OCI-LY1 (cell line): ENCODE results near the gene DOCK7.
"Not testable (repeated sequence)": the region's sequence is repeated elsewhere in the genome, so short reads cannot be mapped to it uniquely, and the experiment has no call there.

Experiments used
- H2AFZ ChIP-seq: fragments of 200-600 bp; sonication (generic), shearing (Covaris generic); 2 replicates; pipeline ENCODE4 v1.6.0; 2014; ENCODE audit warnings: antibody characterized with exemption, mild to moderate bottlenecking, low read length
- H3F3A ChIP-seq: fragments of 200-600 bp; sonication (generic), shearing (Covaris generic); 2 replicates; pipeline ENCODE4 v1.6.0; 2014; ENCODE audit warnings: mild to moderate bottlenecking, antibody characterized with exemption, low read length, moderate library complexity; ENCODE audit not compliant: insufficient read depth
- H3K27ac ChIP-seq: fragments of 200-600 bp; sonication (generic); 2 replicates; pipeline ENCODE4 v1.5.1; 2014; ENCODE audit warnings: low read length, mixed run types, mild to moderate bottlenecking, low read depth; ENCODE audit not compliant: poor library complexity, severe bottlenecking
- H3K27me3 ChIP-seq: fragments of 200-600 bp; sonication (generic); 2 replicates; pipeline ENCODE4 v1.6.0; 2014; ENCODE audit warnings: antibody characterized with exemption, mild to moderate bottlenecking, low read length, moderate library complexity; ENCODE audit not compliant: insufficient read depth
- H3K36me3 ChIP-seq: fragments of 200-600 bp; sonication (generic); 2 replicates; pipeline ENCODE4 v1.6.1; 2014; ENCODE audit warnings: mild to moderate bottlenecking, antibody characterized with exemption, low read length, moderate library complexity, mixed read lengths; ENCODE audit not compliant: insufficient read depth
- H3K4me1 ChIP-seq: fragments of 200-600 bp; sonication (generic); 2 replicates; pipeline ENCODE4 v1.5.1; 2014; ENCODE audit warnings: mild to moderate bottlenecking, low read length, moderate library complexity; ENCODE audit not compliant: insufficient read depth, severe bottlenecking
- H3K4me2 ChIP-seq: fragments of 200-600 bp; sonication (generic), shearing (Covaris generic); 2 replicates; pipeline ENCODE4 v1.6.1; 2014; ENCODE audit warnings: low read length
- H3K4me3 ChIP-seq: fragments of 200-600 bp; sonication (generic); 2 replicates; pipeline ENCODE4 v1.5.1; 2014; ENCODE audit warnings: low read length, low read depth, mild to moderate bottlenecking, mixed read lengths; ENCODE audit not compliant: poor library complexity, severe bottlenecking
- H3K79me2 ChIP-seq: fragments of 200-600 bp; shearing (Covaris generic); 2 replicates; pipeline ENCODE4 v1.6.1; 2016; ENCODE audit warnings: mixed run types, low read length, mixed read lengths; ENCODE audit not compliant: insufficient read depth
- H3K9ac ChIP-seq: fragments of 200-600 bp; sonication (generic), shearing (Covaris generic); 2 replicates; pipeline ENCODE4 v1.6.1; 2014; ENCODE audit warnings: mild to moderate bottlenecking, low read length, mixed read lengths
- H3K9me2 ChIP-seq: fragments of 200-600 bp; sonication (generic), shearing (Covaris generic); 2 replicates; pipeline ENCODE4 v1.6.1; 2014; ENCODE audit warnings: low read depth, mild to moderate bottlenecking, low read length, mixed read lengths
- H3K9me3 ChIP-seq: fragments of 200-600 bp; shearing (Covaris generic); 2 replicates; pipeline ENCODE4 v1.6.1; 2014; ENCODE audit warnings: low read length, mixed read lengths
- H4K20me1 ChIP-seq: fragments of 200-600 bp; sonication (generic), shearing (Covaris generic); 2 replicates; pipeline ENCODE4 v1.6.0; 2016; ENCODE audit warnings: mild to moderate bottlenecking, low read length; ENCODE audit not compliant: insufficient read depth
- EZH2 ChIP-seq: fragments of 200-600 bp; sonication (generic), shearing (Covaris generic); IDR thresholded peaks from 2 replicates; pipeline ENCODE4 v1.8.0; 2017; ENCODE audit warnings: borderline replicate concordance, mixed run types, mild to moderate bottlenecking, antibody characterized with exemption, low read length, moderate library complexity, mixed read lengths
- TF ChIP-seq, protein P1 (sequence below): fragments of 200-600 bp; sonication (generic), shearing (Covaris generic); IDR thresholded peaks from 2 replicates; pipeline ENCODE4 v1.5.1; 2017; ENCODE audit warnings: mild to moderate bottlenecking, antibody characterized with exemption, low read length, moderate library complexity, mixed read lengths

The DOCK7 gene

DNA sequence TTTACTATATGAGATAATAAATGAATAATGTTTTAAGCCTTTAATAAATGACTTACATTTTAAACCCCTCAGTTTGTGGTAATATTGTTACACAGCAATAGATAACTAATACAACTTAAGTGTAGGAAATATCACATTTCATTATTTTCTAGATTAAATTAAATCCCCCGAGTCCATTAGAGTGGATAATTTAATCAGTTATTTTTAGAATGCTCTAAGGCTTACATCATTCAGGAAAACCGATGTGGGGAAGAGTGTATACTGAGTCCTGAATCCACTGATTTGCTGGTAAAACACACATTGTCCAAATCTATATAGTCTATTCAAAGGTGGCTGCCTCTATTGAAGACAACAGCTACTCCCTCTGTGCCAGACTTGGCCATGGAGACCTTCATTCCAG, 35.7 kb upstream of the DOCK7 start:
- no peak for TF ChIP-seq EZH2
- TF ChIP-seq, protein P1, sequence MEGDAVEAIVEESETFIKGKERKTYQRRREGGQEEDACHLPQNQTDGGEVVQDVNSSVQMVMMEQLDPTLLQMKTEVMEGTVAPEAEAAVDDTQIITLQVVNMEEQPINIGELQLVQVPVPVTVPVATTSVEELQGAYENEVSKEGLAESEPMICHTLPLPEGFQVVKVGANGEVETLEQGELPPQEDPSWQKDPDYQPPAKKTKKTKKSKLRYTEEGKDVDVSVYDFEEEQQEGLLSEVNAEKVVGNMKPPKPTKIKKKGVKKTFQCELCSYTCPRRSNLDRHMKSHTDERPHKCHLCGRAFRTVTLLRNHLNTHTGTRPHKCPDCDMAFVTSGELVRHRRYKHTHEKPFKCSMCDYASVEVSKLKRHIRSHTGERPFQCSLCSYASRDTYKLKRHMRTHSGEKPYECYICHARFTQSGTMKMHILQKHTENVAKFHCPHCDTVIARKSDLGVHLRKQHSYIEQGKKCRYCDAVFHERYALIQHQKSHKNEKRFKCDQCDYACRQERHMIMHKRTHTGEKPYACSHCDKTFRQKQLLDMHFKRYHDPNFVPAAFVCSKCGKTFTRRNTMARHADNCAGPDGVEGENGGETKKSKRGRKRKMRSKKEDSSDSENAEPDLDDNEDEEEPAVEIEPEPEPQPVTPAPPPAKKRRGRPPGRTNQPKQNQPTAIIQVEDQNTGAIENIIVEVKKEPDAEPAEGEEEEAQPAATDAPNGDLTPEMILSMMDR: no peak
- Histone ChIP-seq H3K27me3 (no peaks in the 10 kb centered on the region), H3K9me3 (no peaks in the 10 kb centered on the region), H3K9ac (no peak overlapping the region), H3K9me2 (no peaks in the 10 kb centered on the region), H3K79me2 (no peaks in the 10 kb centered on the region), H3K4me2 (no peak overlapping the region), H3F3A (no peaks in the 10 kb centered on the region), H3K4me1 (no peaks in the 10 kb centered on the region), H3K36me3 (no peaks in the 10 kb centered on the region), H2AFZ (no peak overlapping the region), H3K4me3 (no peak overlapping the region), H3K27ac (no peak overlapping the region), H4K20me1 (no peaks in the 10 kb centered on the region)

DNA sequence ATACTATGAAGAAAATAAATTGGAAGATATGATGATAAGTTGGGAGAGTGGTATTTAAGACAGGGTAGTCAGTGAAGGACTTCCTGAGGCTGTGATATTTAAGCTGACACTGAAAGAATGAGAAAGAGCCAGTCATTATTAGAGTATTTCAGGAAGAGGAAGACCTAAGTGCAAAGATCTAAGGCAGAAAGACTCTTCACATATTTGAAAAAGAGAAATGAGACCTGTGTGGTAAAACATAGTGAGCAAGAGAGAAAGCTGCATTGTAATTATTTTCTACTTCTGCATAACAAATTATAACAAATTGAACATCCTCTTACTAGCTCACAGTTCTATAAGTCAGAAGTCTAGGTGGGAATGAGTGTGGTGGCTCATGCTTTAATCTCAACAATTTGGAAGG, 34.6 kb upstream of the DOCK7 start:
- Histone ChIP-seq H3K27me3 (no peaks in the 10 kb centered on the region), H3K9ac (no peak overlapping the region), H3K4me2 (no peak overlapping the region), H3K9me2 (no peaks in the 10 kb centered on the region), H2AFZ (no peak overlapping the region), H4K20me1 (no peaks in the 10 kb centered on the region), H3K36me3 (no peaks in the 10 kb centered on the region), H3K4me1 (no peaks in the 10 kb centered on the region), H3K79me2 (no peaks in the 10 kb centered on the region), H3K27ac (no peak overlapping the region), H3K4me3 (no peak overlapping the region), H3K9me3 (no peaks in the 10 kb centered on the region), H3F3A (no peaks in the 10 kb centered on the region)
- TF ChIP-seq, protein P1: no peak
- no peak for TF ChIP-seq EZH2

DNA sequence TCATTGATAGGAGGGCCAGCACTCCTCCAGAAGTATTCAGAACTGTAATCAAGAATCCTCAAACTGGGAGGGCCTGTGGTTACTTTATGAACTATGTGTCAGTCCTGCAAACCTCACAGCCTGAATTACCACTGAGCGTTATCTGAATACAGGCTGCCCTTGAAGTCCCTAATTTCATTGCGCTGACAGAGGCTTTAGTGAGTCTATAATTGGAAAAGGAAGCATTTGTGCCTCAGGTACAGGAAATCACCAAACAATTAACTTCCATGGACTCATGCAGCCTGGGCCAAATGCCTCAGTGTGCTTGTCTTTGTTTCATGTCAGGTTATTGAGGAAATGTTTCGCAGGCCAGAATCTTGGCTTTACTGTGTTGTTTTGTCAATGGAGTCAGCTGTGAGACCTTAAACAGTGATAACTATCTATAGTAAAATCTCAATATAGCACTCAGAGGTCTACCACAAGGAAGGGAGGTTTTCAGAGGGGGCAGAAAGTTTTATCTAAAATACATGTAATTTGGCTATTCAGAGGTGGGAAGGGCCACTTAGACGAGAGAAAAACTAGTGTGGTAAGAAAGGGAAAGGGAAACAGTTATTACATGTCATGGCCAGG, 32.9 kb upstream of the DOCK7 start:
- no peak for TF ChIP-seq EZH2
- TF ChIP-seq, protein P1: no peak
- no peaks in the 10 kb centered on the region for H3K27me3 ChIP-seq
- no peak overlapping the region for H3K27ac ChIP-seq
- no peak overlapping the region for H3K4me2 ChIP-seq
- no peak overlapping the region for H2AFZ ChIP-seq
- no peaks in the 10 kb centered on the region for H3K9me3 ChIP-seq
- H3K79me2 ChIP-seq: no peaks in the 10 kb centered on the region
- H3K9me2 ChIP-seq: no peaks in the 10 kb centered on the region
- no peaks in the 10 kb centered on the region for H3K4me1 ChIP-seq
- no peak overlapping the region for H3K9ac ChIP-seq
- H3K4me3 ChIP-seq: no peak overlapping the region
- no peaks in the 10 kb centered on the region for H4K20me1 ChIP-seq
- no peaks in the 10 kb centered on the region for H3K36me3 ChIP-seq
- no peaks in the 10 kb centered on the region for H3F3A ChIP-seq

DNA sequence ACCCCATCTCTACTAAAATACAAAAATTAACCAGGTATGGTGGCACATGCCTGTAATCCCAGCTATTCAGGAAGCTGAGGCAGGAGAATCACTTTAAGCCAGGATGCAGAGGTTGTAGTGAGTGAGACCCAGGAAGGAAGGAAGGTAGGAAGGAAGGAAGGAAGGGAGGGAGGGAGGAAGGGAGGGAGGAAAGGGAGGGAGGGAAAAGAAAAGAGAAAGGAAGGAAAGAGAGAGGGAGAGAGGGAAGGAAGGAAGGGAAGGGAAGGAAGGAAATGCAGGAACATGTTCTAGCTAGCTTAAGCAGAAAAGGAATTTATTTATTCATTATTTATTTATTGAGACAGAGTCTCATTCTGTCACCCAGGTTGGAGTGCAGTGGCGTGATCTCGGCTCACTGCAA, 30.2 kb upstream of the DOCK7 start:
- H3K79me2 ChIP-seq, H3K27ac ChIP-seq, H3K9me3 ChIP-seq, H3K27me3 ChIP-seq, H3K4me1 ChIP-seq, H3K4me3 ChIP-seq, H3F3A ChIP-seq, H2AFZ ChIP-seq, H3K36me3 ChIP-seq, H4K20me1 ChIP-seq, H3K9ac ChIP-seq, H3K4me2 ChIP-seq, H3K9me2 ChIP-seq: not testable (repeated sequence)
